GM06990 (cell line): ENCODE measurements around the gene MC3R.

Experiments used
- DNase-seq: peaks from one replicate; pipeline ENCODE4 v3.0.0-alpha.2; 2011; ENCODE audit not compliant: insufficient read length; ENCODE audit errors: extremely low read depth
- H3K27me3 ChIP-seq: replicated peaks from 2 replicates; pipeline ENCODE4 v1.6.0; 2011; ENCODE audit warnings: low read length; ENCODE audit not compliant: control insufficient read depth, insufficient read depth
- H3K36me3 ChIP-seq: 2 replicates; pipeline ENCODE4 v1.5.1; 2011; ENCODE audit warnings: low read length; ENCODE audit not compliant: control insufficient read depth, insufficient read depth
- H3K4me3 ChIP-seq: replicated peaks from 2 replicates; pipeline ENCODE4 v1.5.1; 2011; ENCODE audit warnings: low read depth, mild to moderate bottlenecking, control low read depth, low read length
- TF ChIP-seq, protein P1 (sequence below): IDR thresholded peaks from 2 replicates; pipeline ENCODE4 v1.5.1; 2011; ENCODE audit warnings: low read length, control low read depth, mild to moderate bottlenecking, inconsistent platforms; ENCODE audit not compliant: insufficient read depth, poor library complexity, severe bottlenecking

Gene MC3R

DNA sequence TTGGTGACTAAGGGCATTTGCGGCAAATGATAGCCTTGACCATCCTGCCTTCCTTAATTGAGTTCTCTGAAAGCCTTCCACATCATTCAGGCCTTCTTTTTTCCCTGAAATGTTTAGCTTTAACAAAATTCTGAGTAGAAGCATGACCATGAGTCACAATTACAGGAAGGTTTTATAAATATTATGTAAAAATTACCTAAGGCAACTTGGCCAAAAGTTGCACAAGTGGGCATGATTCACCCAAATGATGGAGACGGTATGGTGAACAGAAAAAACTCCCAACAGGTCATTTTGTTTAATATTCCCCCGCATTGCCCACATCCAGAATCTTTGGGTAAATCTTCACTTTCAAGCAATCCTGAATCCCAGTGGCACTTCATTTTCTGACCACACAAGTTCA, 37.0 kb downstream of the MC3R start:
- no peaks in the 10 kb centered on the region for H3K36me3 ChIP-seq
- H3K4me3 ChIP-seq = no peak overlapping the region
- DNase-seq = no peak
- TF ChIP-seq, protein P1, sequence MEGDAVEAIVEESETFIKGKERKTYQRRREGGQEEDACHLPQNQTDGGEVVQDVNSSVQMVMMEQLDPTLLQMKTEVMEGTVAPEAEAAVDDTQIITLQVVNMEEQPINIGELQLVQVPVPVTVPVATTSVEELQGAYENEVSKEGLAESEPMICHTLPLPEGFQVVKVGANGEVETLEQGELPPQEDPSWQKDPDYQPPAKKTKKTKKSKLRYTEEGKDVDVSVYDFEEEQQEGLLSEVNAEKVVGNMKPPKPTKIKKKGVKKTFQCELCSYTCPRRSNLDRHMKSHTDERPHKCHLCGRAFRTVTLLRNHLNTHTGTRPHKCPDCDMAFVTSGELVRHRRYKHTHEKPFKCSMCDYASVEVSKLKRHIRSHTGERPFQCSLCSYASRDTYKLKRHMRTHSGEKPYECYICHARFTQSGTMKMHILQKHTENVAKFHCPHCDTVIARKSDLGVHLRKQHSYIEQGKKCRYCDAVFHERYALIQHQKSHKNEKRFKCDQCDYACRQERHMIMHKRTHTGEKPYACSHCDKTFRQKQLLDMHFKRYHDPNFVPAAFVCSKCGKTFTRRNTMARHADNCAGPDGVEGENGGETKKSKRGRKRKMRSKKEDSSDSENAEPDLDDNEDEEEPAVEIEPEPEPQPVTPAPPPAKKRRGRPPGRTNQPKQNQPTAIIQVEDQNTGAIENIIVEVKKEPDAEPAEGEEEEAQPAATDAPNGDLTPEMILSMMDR = no peak
- H3K27me3 ChIP-seq = no peaks in the 10 kb centered on the region

DNA sequence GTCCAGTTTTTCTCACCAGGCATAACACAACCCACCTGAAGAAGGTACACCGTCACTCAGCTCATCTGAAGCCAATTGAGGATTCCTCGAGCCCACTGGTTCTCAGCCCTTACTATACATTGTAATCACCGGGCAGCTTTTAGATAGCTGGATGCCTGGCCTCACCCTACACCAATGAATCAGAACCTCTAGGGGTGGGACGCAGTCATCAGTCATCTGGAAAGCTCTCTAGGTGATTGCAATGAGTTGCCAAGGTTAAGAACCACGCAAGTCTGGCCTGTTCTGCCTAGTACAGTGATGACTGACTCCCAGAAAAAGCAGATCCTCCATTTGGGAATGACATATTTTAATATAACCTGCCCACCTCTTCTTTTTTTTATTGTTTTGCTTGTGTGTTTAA, 41.1 kb downstream of the MC3R start:
- no peaks in the 10 kb centered on the region for H3K27me3 ChIP-seq
- DNase-seq = no peak
- no peaks in the 10 kb centered on the region for H3K36me3 ChIP-seq
- H3K4me3 ChIP-seq = no peak overlapping the region
- TF ChIP-seq, protein P1 = no peak

DNA sequence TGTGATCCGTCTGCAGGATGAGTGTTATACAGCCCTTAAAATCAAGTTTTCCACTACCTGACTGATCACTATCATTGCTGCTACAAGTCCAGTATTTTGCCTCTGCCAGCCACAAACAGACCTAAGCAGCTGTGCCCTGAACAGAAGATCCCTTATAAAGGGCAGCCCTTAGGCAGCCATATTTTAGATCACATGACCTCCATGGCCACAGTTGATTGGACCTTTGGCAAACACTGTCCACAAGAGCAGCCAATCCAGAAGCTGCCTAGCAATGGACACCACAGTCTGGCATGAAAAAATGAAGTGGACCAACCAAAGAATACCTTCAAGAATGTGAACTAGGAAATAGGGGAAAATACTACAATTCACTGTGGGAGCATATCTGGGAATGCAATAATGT, 50.8 kb downstream of the MC3R start:
- H3K27me3 ChIP-seq = no peaks in the 10 kb centered on the region
- H3K4me3 ChIP-seq = no peak overlapping the region
- TF ChIP-seq, protein P1 = no peak
- no peak for DNase-seq
- no peaks in the 10 kb centered on the region for H3K36me3 ChIP-seq
